ENCODE data around the gene PTP4A1. TPM values are rescaled to one million over a fixed set of nuclear protein-coding genes. Genes with fewer than 3 reads are reported as not detected.
A peak's percentile ranks its signal among the peaks of the same experiment; 100 is the strongest.

The PTP4A1 gene
- total and polyA plus RNA-seq, 2 of the 13 experiments (the other 11 are each of a cell fraction or from before 2014, with no cell fraction given), result 141 to 376 TPM

DNA sequence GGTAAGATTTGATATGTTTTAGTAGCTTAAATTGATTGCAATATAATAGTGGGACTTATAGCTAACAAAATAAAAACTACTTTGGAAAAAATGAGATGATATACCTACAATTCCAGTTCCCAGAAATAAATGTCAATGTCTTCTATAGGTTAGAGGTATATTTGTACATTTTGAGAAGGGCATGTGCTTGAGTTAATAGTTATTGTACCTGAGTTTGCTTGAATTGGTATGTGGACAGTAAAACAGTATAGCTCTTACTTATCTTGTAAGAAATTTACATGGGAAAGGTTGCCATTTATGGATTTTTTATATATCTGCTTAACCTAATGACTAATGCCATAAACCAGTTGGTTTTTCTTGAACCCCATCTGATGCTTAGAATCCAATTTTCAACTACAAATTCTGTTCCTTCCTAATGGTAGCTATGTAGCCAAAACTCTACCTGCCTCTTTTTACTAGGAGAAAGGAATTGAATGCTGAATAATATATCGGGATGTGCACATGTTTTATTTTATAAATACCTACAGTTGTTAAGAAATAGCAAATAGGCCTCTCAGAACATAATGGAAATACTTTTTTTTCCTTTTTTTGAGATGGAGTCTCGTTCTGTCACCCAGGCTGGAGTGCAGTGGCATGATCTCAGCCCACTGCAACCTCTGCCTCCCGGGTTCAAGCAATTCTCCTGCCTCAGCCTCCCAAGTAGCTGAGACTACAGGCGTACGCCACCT lies 4.9 kb downstream of the PTP4A1 start (continued):
- TF ChIP-seq, protein P1, sequence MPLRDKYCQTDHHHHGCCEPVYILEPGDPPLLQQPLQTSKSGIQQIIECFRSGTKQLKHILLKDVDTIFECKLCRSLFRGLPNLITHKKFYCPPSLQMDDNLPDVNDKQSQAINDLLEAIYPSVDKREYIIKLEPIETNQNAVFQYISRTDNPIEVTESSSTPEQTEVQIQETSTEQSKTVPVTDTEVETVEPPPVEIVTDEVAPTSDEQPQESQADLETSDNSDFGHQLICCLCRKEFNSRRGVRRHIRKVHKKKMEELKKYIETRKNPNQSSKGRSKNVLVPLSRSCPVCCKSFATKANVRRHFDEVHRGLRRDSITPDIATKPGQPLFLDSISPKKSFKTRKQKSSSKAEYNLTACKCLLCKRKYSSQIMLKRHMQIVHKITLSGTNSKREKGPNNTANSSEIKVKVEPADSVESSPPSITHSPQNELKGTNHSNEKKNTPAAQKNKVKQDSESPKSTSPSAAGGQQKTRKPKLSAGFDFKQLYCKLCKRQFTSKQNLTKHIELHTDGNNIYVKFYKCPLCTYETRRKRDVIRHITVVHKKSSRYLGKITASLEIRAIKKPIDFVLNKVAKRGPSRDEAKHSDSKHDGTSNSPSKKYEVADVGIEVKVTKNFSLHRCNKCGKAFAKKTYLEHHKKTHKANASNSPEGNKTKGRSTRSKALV (CRISPR knock-in tag; IDR thresholded peaks at IDR 0.05), result 0 out of 2 replicates have a peak, but pooled peaks have one; percentile 6

DNA sequence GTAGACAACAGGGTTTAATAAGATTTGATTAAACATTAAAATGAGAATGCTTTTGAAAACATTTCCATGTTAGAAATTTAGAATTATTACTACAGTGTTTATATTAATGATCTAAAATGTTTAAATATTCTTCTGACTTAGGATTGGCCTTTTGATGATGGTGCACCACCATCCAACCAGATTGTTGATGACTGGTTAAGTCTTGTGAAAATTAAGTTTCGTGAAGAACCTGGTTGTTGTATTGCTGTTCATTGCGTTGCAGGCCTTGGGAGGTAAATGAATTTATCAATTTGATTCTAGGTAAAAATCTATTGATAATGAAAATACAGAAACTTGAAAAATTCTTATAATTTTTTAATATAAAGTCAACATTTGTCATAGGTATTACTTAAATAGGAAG lies 6.5 kb downstream of the PTP4A1 start:
- no peak overlapping the region for H3K4me3 ChIP-seq (replicated peaks in 1 of 3; ENCODE audit: insufficient read depth in 1 of 3, low read depth in 2 of 3, low read length in 3 of 3)
- H3K27me3 ChIP-seq (ENCODE audit: control insufficient read depth in 1 of 2, insufficient read depth in 2 of 2, low read length in 2 of 2), result no peaks in the 10 kb centered on the region; a peak in 1 of 5 replicates
- no peak overlapping the region for H3K9ac ChIP-seq (ENCODE audit: insufficient read depth, low read depth, low read length)
- ChIA-PET POLR2A (no interaction called here), CTCF (ENCODE audit: low intra/inter-chr PET ratio, low total read pairs) (no interaction called here)
- intact Hi-C loops (cut with micrococcal nuclease; ENCODE audit: unreplicated experiment), result loop anchor here (5.0 kb wide), 1 partner anchor 184 kb away; no protein-coding TSS in a partner anchor
- no peaks in the 10 kb centered on the region for H3K9me3 ChIP-seq (ENCODE audit: low read length)
- H3K27ac ChIP-seq (ENCODE audit: extremely low read length, insufficient read depth, low read length), result no peak overlapping the region
- ATAC-seq (no peak), FAIRE-seq (no peak), DNase-seq (ENCODE audit: low spot score) (no peak)
- peaks cover 24% of the 10 kb centered on the region for H3K4me1 ChIP-seq (ENCODE audit: insufficient read depth, low read length)
- peaks cover 50% of the 10 kb centered on the region for H3K79me2 ChIP-seq (ENCODE audit: insufficient read depth, low read length)
- H4K20me1 ChIP-seq (ENCODE audit: insufficient read depth, low read length), result peaks cover 78% of the 10 kb centered on the region
- BruUV-seq (replicated peaks), result no TSS peak
- in situ Hi-C loops (cut with HindIII; ENCODE audit: extremely low pct_ligation_motif_present, low pct_unique_long_range_greater_than_20kb), result no loop called here
- H2AFZ ChIP-seq (ENCODE audit: low read length), result no peak overlapping the region
- peaks cover 15 to 51% of the 10 kb centered on the region in 2 experiments for H3K36me3 ChIP-seq (replicated peaks in 1 of 2; ENCODE audit: control insufficient read depth in 1 of 2, insufficient read depth in 2 of 2, low read length in 2 of 2)
- H3K4me2 ChIP-seq (ENCODE audit: low read depth, low read length), result no peak overlapping the region
- WGBS (ENCODE audit: low lambda C conversion rate), result 96% methylated on average over 2 of the region's 2 CpGs
- TF ChIP-seq ZNF605 (CRISPR knock-in tag; IDR thresholded peaks at IDR 0.05) (no peak), SRSF1 (optimal IDR thresholded peaks at IDR 0.05; ENCODE audit: low read depth, low read length) (no peak), MTF2 (CRISPR knock-in tag; IDR thresholded peaks at IDR 0.05; ENCODE audit: borderline replicate concordance) (no peak), ZHX2 (IDR thresholded peaks at IDR 0.05; ENCODE audit: low read depth) (no peak), ZHX2 (CRISPR knock-in tag; IDR thresholded peaks at IDR 0.05; ENCODE audit: borderline replicate concordance) (no peak), SIX4 (CRISPR knock-in tag; IDR thresholded peaks at IDR 0.05) (no peak), ARNT2 (CRISPR knock-in tag; IDR thresholded peaks at IDR 0.05; ENCODE audit: low read depth) (no peak), MTERF4 (CRISPR knock-in tag; IDR thresholded peaks at IDR 0.05) (no peak)
- TF ChIP-seq, protein P2, sequence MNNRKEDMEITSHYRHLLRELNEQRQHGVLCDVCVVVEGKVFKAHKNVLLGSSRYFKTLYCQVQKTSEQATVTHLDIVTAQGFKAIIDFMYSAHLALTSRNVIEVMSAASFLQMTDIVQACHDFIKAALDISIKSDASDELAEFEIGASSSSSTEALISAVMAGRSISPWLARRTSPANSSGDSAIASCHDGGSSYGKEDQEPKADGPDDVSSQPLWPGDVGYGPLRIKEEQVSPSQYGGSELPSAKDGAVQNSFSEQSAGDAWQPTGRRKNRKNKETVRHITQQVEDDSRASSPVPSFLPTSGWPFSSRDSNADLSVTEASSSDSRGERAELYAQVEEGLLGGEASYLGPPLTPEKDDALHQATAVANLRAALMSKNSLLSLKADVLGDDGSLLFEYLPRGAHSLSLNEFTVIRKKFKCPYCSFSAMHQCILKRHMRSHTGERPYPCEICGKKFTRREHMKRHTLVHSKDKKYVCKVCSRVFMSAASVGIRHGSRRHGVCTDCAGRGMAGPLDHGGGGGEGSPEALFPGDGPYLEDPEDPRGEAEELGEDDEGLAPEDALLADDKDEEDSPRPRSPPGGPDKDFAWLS (CRISPR knock-in tag; IDR thresholded peaks at IDR 0.05; ENCODE audit: borderline replicate concordance), result no peak
